HEK293 (cell line): ENCODE measurements around the gene OTOP3.

Experiments
- CTCF ChIA-PET: fragments of 350-600 bp; formaldehyde crosslinking; extraction: SDS; loops from one replicate; lab custom pipeline; 2021; ENCODE audit warnings: antibody characterized with exemption; lab: Yijun Ruan, JAX
- POLR2A ChIA-PET: fragments of 300-600 bp; formaldehyde crosslinking; extraction: SDS; loops from one replicate; lab custom pipeline; 2020; ENCODE audit warnings: antibody characterized with exemption, inconsistent platforms; lab: Yijun Ruan, JAX
- H3K27ac ChIP-seq: fragments of 200-500 bp; sonication (Bioruptor generic); 2 replicates; pipeline ENCODE4 v1.5.1; 2014; ENCODE audit warnings: low read depth, low read length, control low read depth, inconsistent platforms; ENCODE audit errors: extremely low read depth
- H3K36me3 ChIP-seq, 2 experiments: fragments of 200-500 bp in 1 of 2; sonication (Bioruptor generic) in 1 of 2; 1 replicate in 1 of 2; 2 replicates in 1 of 2; pipeline ENCODE4 v1.5.1; 2014 to 2017; ENCODE audit warnings: inconsistent platforms in 2 of 2, low read length in 2 of 2; ENCODE audit not compliant: control insufficient read depth in 2 of 2, insufficient read depth in 1 of 2
- H3K4me1 ChIP-seq: fragments of 200-500 bp; sonication (Bioruptor generic); 2 replicates; pipeline ENCODE4 v1.5.1; 2014; ENCODE audit warnings: mild to moderate bottlenecking, low read length, inconsistent platforms; ENCODE audit not compliant: control insufficient read depth, insufficient read depth
- H3K4me3 ChIP-seq: 2 replicates; pipeline ENCODE4 v1.5.1; 2011; ENCODE audit warnings: low read depth, mild to moderate bottlenecking, control low read depth, low read length, moderate library complexity
- H3K9me3 ChIP-seq: fragments of 200-500 bp; sonication (Bioruptor generic); 2 replicates; pipeline ENCODE4 v1.5.1; 2014; ENCODE audit warnings: low read depth, low read length, inconsistent platforms; ENCODE audit not compliant: control insufficient read depth, insufficient read depth
- GLIS1 ChIP-seq: fragments of 450-650 bp; formaldehyde crosslinking; IDR thresholded peaks from 2 replicates; pipeline ENCODE4 v1.5.1; 2016; ENCODE audit warnings: missing biosample characterization, missing genetic modification characterization
- HOXD13 ChIP-seq: sonication (generic); formaldehyde crosslinking; IDR thresholded peaks from 2 replicates; pipeline ENCODE4 v1.8.0; 2022; ENCODE audit warnings: missing genetic modification reagents, borderline replicate concordance
- YY2 ChIP-seq: fragments of 450-650 bp; formaldehyde crosslinking; IDR thresholded peaks from 2 replicates; pipeline ENCODE4 v1.5.1; 2016; ENCODE audit warnings: missing biosample characterization, missing genetic modification characterization
- ZNF366 ChIP-seq: fragments of 450-650 bp; formaldehyde crosslinking; conservative IDR thresholded peaks from 2 replicates; pipeline ENCODE4 v1.5.1; 2016; ENCODE audit warnings: missing biosample characterization, missing genetic modification characterization
- ZNF670 ChIP-seq: fragments of 450-650 bp; formaldehyde crosslinking; IDR thresholded peaks from 2 replicates; pipeline ENCODE4 v1.5.1; 2016; ENCODE audit warnings: missing biosample characterization, missing genetic modification characterization, low read depth
- ZSCAN16 ChIP-seq: fragments of 450-650 bp; formaldehyde crosslinking; IDR thresholded peaks from 2 replicates; pipeline ENCODE4 v1.5.1; 2016; ENCODE audit warnings: missing biosample characterization, missing genetic modification characterization
- TF ChIP-seq, protein P1 (sequence below): fragments of 450-650 bp; formaldehyde crosslinking; IDR thresholded peaks from 2 replicates; pipeline ENCODE4 v1.5.1; 2016; ENCODE audit warnings: missing biosample characterization, missing genetic modification characterization, borderline replicate concordance
- TF ChIP-seq, protein P2 (sequence below): fragments of 450-650 bp; formaldehyde crosslinking; IDR thresholded peaks from 2 replicates; pipeline ENCODE4 v1.5.1; 2016; ENCODE audit warnings: missing biosample characterization, missing genetic modification characterization
- TF ChIP-seq, protein P3 (sequence below): fragments of 450-650 bp; formaldehyde crosslinking; IDR thresholded peaks from 2 replicates; pipeline ENCODE4 v1.5.1; 2016; ENCODE audit warnings: missing biosample characterization, missing genetic modification characterization

OTOP3 gene

DNA sequence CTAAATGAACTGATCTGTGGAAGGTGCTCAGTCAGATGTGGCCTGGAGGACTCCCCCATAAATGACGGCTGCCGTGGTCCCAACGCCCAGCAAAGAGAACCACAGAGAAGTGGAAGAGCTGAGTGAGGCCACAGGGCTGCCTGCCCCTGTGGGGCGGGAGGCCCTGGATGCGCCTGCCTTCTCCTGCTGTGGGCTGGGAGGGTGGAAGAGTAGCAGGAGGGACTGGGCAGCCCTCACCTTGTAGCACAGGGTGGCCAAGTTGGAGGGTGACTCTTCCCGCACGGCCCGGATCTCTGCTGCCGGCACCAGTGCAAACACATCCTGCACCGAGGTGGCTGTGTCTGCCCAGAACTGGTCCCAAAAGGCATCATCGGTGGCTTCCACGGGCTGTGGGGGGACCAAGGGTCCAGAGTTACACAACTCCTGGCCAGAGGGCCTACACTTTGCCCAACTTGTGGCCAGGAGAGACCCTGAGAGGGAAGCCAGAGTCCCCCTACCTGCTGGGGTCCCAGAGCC is 28.6 kb downstream of the OTOP3 start (continued):
- TF ChIP-seq, protein P1, sequence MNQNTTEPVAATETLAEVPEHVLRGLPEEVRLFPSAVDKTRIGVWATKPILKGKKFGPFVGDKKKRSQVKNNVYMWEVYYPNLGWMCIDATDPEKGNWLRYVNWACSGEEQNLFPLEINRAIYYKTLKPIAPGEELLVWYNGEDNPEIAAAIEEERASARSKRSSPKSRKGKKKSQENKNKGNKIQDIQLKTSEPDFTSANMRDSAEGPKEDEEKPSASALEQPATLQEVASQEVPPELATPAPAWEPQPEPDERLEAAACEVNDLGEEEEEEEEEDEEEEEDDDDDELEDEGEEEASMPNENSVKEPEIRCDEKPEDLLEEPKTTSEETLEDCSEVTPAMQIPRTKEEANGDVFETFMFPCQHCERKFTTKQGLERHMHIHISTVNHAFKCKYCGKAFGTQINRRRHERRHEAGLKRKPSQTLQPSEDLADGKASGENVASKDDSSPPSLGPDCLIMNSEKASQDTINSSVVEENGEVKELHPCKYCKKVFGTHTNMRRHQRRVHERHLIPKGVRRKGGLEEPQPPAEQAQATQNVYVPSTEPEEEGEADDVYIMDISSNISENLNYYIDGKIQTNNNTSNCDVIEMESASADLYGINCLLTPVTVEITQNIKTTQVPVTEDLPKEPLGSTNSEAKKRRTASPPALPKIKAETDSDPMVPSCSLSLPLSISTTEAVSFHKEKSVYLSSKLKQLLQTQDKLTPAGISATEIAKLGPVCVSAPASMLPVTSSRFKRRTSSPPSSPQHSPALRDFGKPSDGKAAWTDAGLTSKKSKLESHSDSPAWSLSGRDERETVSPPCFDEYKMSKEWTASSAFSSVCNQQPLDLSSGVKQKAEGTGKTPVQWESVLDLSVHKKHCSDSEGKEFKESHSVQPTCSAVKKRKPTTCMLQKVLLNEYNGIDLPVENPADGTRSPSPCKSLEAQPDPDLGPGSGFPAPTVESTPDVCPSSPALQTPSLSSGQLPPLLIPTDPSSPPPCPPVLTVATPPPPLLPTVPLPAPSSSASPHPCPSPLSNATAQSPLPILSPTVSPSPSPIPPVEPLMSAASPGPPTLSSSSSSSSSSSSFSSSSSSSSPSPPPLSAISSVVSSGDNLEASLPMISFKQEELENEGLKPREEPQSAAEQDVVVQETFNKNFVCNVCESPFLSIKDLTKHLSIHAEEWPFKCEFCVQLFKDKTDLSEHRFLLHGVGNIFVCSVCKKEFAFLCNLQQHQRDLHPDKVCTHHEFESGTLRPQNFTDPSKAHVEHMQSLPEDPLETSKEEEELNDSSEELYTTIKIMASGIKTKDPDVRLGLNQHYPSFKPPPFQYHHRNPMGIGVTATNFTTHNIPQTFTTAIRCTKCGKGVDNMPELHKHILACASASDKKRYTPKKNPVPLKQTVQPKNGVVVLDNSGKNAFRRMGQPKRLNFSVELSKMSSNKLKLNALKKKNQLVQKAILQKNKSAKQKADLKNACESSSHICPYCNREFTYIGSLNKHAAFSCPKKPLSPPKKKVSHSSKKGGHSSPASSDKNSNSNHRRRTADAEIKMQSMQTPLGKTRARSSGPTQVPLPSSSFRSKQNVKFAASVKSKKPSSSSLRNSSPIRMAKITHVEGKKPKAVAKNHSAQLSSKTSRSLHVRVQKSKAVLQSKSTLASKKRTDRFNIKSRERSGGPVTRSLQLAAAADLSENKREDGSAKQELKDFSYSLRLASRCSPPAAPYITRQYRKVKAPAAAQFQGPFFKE (tag by site-specific recombination), result no peak
- TF ChIP-seq, protein P2, sequence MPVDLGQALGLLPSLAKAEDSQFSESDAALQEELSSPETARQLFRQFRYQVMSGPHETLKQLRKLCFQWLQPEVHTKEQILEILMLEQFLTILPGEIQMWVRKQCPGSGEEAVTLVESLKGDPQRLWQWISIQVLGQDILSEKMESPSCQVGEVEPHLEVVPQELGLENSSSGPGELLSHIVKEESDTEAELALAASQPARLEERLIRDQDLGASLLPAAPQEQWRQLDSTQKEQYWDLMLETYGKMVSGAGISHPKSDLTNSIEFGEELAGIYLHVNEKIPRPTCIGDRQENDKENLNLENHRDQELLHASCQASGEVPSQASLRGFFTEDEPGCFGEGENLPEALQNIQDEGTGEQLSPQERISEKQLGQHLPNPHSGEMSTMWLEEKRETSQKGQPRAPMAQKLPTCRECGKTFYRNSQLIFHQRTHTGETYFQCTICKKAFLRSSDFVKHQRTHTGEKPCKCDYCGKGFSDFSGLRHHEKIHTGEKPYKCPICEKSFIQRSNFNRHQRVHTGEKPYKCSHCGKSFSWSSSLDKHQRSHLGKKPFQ (tag by site-specific recombination), result no peak

DNA sequence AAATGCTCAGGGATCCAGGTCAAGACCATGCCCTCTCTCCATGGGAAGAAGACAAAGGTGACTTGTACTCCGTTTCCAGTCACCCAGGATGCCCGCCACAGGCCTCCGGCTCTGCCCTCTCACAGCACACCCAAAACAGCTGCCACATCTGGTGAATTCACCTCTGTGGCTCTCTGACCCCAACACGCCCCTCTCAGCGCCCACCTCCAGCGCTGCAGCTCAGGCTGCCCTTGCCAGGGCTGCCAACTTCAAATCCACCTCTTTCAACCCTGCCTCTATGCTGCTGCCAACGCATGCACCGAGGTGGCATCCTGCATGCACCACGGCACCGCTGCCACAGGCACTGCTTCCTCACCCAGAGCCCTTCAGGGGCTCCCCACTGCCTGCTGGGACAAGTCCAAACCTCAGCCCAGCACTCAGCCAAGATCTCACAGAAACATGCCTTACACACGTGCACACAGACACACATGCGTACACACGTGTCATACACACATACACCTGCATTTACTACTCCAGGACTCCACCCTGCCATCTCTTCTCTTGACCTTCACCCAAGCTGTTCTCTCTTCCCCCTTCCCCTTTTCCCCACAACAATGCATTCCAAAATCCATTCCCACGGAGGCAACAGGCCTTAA is 29.4 kb downstream of the OTOP3 start:
- peaks cover 0 to 8% of the 10 kb centered on the region in 2 experiments; a peak in 2 of 3 replicates for H3K36me3 ChIP-seq
- no peak overlapping the region for H3K27ac ChIP-seq
- no peaks in the 10 kb centered on the region for H3K4me1 ChIP-seq
- H3K9me3 ChIP-seq, result no peaks in the 10 kb centered on the region
- ChIA-PET POLR2A (no interaction called here), CTCF (no interaction called here)
- TF ChIP-seq, protein P3, sequence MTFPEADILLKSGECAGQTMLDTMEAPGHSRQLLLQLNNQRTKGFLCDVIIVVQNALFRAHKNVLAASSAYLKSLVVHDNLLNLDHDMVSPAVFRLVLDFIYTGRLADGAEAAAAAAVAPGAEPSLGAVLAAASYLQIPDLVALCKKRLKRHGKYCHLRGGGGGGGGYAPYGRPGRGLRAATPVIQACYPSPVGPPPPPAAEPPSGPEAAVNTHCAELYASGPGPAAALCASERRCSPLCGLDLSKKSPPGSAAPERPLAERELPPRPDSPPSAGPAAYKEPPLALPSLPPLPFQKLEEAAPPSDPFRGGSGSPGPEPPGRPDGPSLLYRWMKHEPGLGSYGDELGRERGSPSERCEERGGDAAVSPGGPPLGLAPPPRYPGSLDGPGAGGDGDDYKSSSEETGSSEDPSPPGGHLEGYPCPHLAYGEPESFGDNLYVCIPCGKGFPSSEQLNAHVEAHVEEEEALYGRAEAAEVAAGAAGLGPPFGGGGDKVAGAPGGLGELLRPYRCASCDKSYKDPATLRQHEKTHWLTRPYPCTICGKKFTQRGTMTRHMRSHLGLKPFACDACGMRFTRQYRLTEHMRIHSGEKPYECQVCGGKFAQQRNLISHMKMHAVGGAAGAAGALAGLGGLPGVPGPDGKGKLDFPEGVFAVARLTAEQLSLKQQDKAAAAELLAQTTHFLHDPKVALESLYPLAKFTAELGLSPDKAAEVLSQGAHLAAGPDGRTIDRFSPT (tag by site-specific recombination), result 0 out of 2 replicates have a peak, but pooled peaks have one; percentile 28
- TF ChIP-seq ZNF670 (tag by site-specific recombination), result no peak
- TF ChIP-seq ZNF366 (tag by site-specific recombination), result 0 out of 2 replicates have a peak, but pooled peaks have one; percentile 22
- H3K4me3 ChIP-seq, result no peak overlapping the region

DNA sequence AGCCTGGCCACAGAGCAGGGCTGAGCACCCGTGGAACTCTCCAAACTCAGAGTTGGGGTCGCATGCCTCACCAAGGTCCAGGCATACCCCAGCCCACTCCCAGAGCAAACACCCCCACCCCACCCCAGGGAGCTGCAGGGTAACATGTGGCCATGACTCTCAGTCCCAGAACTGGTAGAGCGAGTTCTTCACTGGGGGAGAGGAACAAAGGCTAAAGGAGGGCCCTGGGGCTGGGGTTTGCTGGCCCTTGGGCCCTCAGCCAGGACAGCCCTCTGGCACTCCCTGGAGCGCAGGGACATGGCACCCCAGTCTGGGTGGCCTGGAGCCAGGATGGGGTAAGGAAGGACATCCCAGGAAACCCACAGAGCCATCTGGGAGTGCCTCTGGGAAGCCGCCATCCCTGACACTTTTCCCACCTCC is 32.7 kb downstream of the OTOP3 start:
- H3K27ac ChIP-seq, result no peak overlapping the region
- peaks cover 4% of the 10 kb centered on the region; the same call in 1 of the 2 replicates for H3K4me1 ChIP-seq
- no peaks in the 10 kb centered on the region for H3K9me3 ChIP-seq
- CTCF ChIA-PET, result interaction anchor here (0.7 to 1.6 kb wide), 6 partner anchors 10 to 177 kb away, joined by 3 to 7 read pairs (median 4); partner anchors contain the start of gene MRPL58
- H3K4me3 ChIP-seq, result no peak overlapping the region
- POLR2A ChIA-PET, result interaction anchor here (0.7 kb wide), 1 partner anchor 15 kb away, joined by 3 read pairs; no protein-coding TSS in a partner anchor
- H3K36me3 ChIP-seq, result no peaks in the 10 kb centered on the region
- TF ChIP-seq HOXD13 (no peak), ZSCAN16 (tag by site-specific recombination) (no peak), YY2 (no peak), GLIS1 (tag by site-specific recombination) (0 out of 2 replicates have a peak, but pooled peaks have one; percentile 19)
